Trophoblast cell (in vitro differentiated cells and primary cell): ENCODE measurements around the gene PRR22.

Source experiments
- DNase-seq, 2 donors: peaks; one replicate each; pipeline ENCODE4 v3.0.0-alpha.2; 2016
- H2AFZ ChIP-seq: 2 replicates; pipeline ENCODE4 v1.6.1; 2013; ENCODE audit warnings: low read length, moderate library complexity, mild to moderate bottlenecking; ENCODE audit not compliant: insufficient read depth, poor library complexity
- H2AK5ac ChIP-seq: 2 replicates; pipeline ENCODE4 v1.6.1; 2013; ENCODE audit warnings: mild to moderate bottlenecking, low read length
- H2BK120ac ChIP-seq: 2 replicates; pipeline ENCODE4 v1.6.1; 2013; ENCODE audit warnings: low read length, mild to moderate bottlenecking, moderate library complexity; ENCODE audit not compliant: insufficient read depth, poor library complexity
- H2BK12ac ChIP-seq: 2 replicates; pipeline ENCODE4 v1.6.1; 2013; ENCODE audit warnings: mild to moderate bottlenecking, low read length, moderate library complexity
- H2BK5ac ChIP-seq: 2 replicates; pipeline ENCODE4 v1.6.1; 2013; ENCODE audit warnings: low read length, low read depth, moderate library complexity, mild to moderate bottlenecking; ENCODE audit not compliant: poor library complexity
- H3K14ac ChIP-seq: 2 replicates; pipeline ENCODE4 v1.6.1; 2013; ENCODE audit warnings: mild to moderate bottlenecking, low read length
- H3K18ac ChIP-seq: 2 replicates; pipeline ENCODE4 v1.6.1; 2013; ENCODE audit warnings: mild to moderate bottlenecking, low read length
- H3K23ac ChIP-seq: 2 replicates; pipeline ENCODE4 v1.6.1; 2013; ENCODE audit warnings: low read length
- H3K27ac ChIP-seq: 2 replicates; pipeline ENCODE4 v1.5.1; 2013; ENCODE audit warnings: low read depth, mild to moderate bottlenecking, inconsistent platforms, low read length, moderate library complexity
- H3K27me3 ChIP-seq: 2 replicates; pipeline ENCODE4 v1.6.1; 2013; ENCODE audit warnings: inconsistent platforms, mild to moderate bottlenecking, low read length, moderate library complexity; ENCODE audit not compliant: insufficient read depth
- H3K36me3 ChIP-seq, 2 experiments: 1 replicate in 1 of 2; 2 replicates in 1 of 2; pipeline ENCODE4 v1.6.1; 2013; ENCODE audit warnings: low read length in 2 of 2, mild to moderate bottlenecking in 2 of 2, moderate library complexity in 1 of 2; ENCODE audit not compliant: insufficient read depth in 2 of 2, control insufficient read depth in 1 of 2
- H3K4ac ChIP-seq: 2 replicates; pipeline ENCODE4 v1.6.1; 2013; ENCODE audit warnings: low read depth, mild to moderate bottlenecking, low read length, moderate library complexity
- H3K4me1 ChIP-seq, 2 experiments: 1 replicate in 1 of 2; 2 replicates in 1 of 2; pipeline ENCODE4 v1.6.1; 2013; ENCODE audit warnings: low read length in 2 of 2, mild to moderate bottlenecking in 2 of 2, moderate library complexity in 1 of 2; ENCODE audit not compliant: insufficient read depth in 2 of 2, control insufficient read depth in 1 of 2
- H3K4me2 ChIP-seq: 2 replicates; pipeline ENCODE4 v1.6.1; 2013; ENCODE audit warnings: inconsistent platforms, mild to moderate bottlenecking, low read length, moderate library complexity
- H3K4me3 ChIP-seq: 2 replicates; pipeline ENCODE4 v1.5.1; 2013; ENCODE audit warnings: mild to moderate bottlenecking, low read depth, low read length, inconsistent platforms
- H3K79me1 ChIP-seq: one replicate; pipeline ENCODE4 v1.6.1; 2013; ENCODE audit warnings: low read length
- H3K79me2 ChIP-seq: 2 replicates; pipeline ENCODE4 v1.6.1; 2013; ENCODE audit warnings: low read length, mild to moderate bottlenecking; ENCODE audit not compliant: control insufficient read depth, insufficient read depth, poor library complexity
- H3K9ac ChIP-seq: 2 replicates; pipeline ENCODE4 v1.6.1; 2013; ENCODE audit warnings: mild to moderate bottlenecking, low read length
- H3K9me3 ChIP-seq: 2 replicates; pipeline ENCODE4 v1.6.1; 2013; ENCODE audit warnings: low read depth, mild to moderate bottlenecking, control low read depth, inconsistent platforms, low read length; ENCODE audit not compliant: insufficient read depth
- H4K12ac ChIP-seq: 2 replicates; pipeline ENCODE4 v1.6.1; 2013; ENCODE audit warnings: low read depth, mild to moderate bottlenecking, low read length, moderate library complexity
- H4K8ac ChIP-seq: 2 replicates; pipeline ENCODE4 v1.6.1; 2013; ENCODE audit warnings: low read depth, mild to moderate bottlenecking, low read length, moderate library complexity
- H4K91ac ChIP-seq: one replicate; pipeline ENCODE4 v1.6.1; 2013; ENCODE audit warnings: low read depth, mild to moderate bottlenecking, low read length, moderate library complexity
- WGBS: extraction: QIAGEN DNeasy Blood & Tissue Kit; methylation state at CpG from one replicate; pipeline ENCODE4 v1.1.7; 2013; ENCODE audit warnings: missing lambda C conversion rate; ENCODE audit not compliant: insufficient read length, insufficient coverage; ENCODE audit errors: extremely low coverage; 5-methylcytosine and 5-hydroxymethylcytosine counted together

The PRR22 gene

GRCh38 chr19:5792224-5792623 lies 7.7 kb upstream of the PRR22 start:
- no peak overlapping the region for H3K14ac ChIP-seq

GRCh38 chr19:5790559-5791520 lies 6.3 kb upstream of the PRR22 start, which contains the start of gene DUS3L:
TSS of gene DUS3L (minus strand) at chr19:5791163. CDS start at chr19:5791141, 22 bp downstream.
- peak within 1 kb of the TSS; percentile 44 for H3K4ac ChIP-seq
- peak within 1 kb of the TSS; percentile 81 for H4K8ac ChIP-seq
- peaks cover 3 to 6% of the 10 kb centered on the region in 2 experiments for H3K4me1 ChIP-seq
- H3K79me1 ChIP-seq: peaks cover 4% of the 10 kb centered on the region
- no peaks in the 10 kb centered on the region for H3K27me3 ChIP-seq
- peak within 1 kb of the TSS; percentile 31 for H3K18ac ChIP-seq
- no peak within 1 kb of the TSS for H2BK12ac ChIP-seq
- H3K27ac ChIP-seq: peak within 1 kb of the TSS; percentile 79
- no CpG with 5 or more reads among the region's 72 CpGs for WGBS
- H4K91ac ChIP-seq: peak within 1 kb of the TSS; percentile 81
- H3K9me3 ChIP-seq: peaks cover 5% of the 10 kb centered on the region
- peak within 1 kb of the TSS; percentile 26 for H2AK5ac ChIP-seq
- peak within 1 kb of the TSS; percentile 86 for H3K9ac ChIP-seq
- H4K12ac ChIP-seq: peak within 1 kb of the TSS; percentile 56
- H3K36me3 ChIP-seq: peaks cover 41% of the 10 kb centered on the region in 2 experiments
- H2BK5ac ChIP-seq: peak within 1 kb of the TSS; percentile 55
- no peak within 1 kb of the TSS for H3K23ac ChIP-seq
- peak within 1 kb of the TSS; percentile 79 for H2AFZ ChIP-seq
- peak within 1 kb of the TSS; percentile 72 for H3K4me2 ChIP-seq
- H3K14ac ChIP-seq: peak within 1 kb of the TSS; percentile 47
- peak within 1 kb of the TSS; percentile 47 for H2BK120ac ChIP-seq
- peak; percentile 97 to 99 for DNase-seq
- peaks cover 2% of the 10 kb centered on the region for H3K79me2 ChIP-seq
- peak within 1 kb of the TSS; percentile 83 for H3K4me3 ChIP-seq

More at GRCh38 chr19:5792224-5792623, 7.7 kb upstream of the PRR22 start:
- Histone ChIP-seq H3K4me3 (no peak overlapping the region), H2BK5ac (no peak overlapping the region), H3K27me3 (no peaks in the 10 kb centered on the region), H4K12ac (no peak overlapping the region), H3K9ac (no peak overlapping the region), H4K8ac (no peak overlapping the region), H3K4ac (no peak overlapping the region), H3K4me1 (peaks cover 3 to 6% of the 10 kb centered on the region in 2 experiments), H3K23ac (no peak overlapping the region), H3K79me1 (peaks cover 4% of the 10 kb centered on the region), H3K9me3 (peaks cover 2% of the 10 kb centered on the region), H4K91ac (no peak overlapping the region), H2BK12ac (no peak overlapping the region), H2AFZ (no peak overlapping the region), H3K18ac (no peak overlapping the region), H3K79me2 (peaks cover 2% of the 10 kb centered on the region), H3K36me3 (peaks cover 27% of the 10 kb centered on the region in 2 experiments), H2AK5ac (no peak overlapping the region), H3K27ac (no peak overlapping the region), H3K4me2 (no peak overlapping the region), H2BK120ac (no peak overlapping the region)
- no peak for DNase-seq
- no CpG with 5 or more reads among the region's 18 CpGs for WGBS

GRCh38 chr19:5789886-5790558 lies 5.5 kb upstream of the PRR22 start:
- H2BK5ac ChIP-seq: no peak overlapping the region
- H3K27ac ChIP-seq: no peak overlapping the region
- peak overlapping the region; percentile 58 for H3K4me3 ChIP-seq
- H3K14ac ChIP-seq: no peak overlapping the region
- H3K9ac ChIP-seq: peak overlapping the region; percentile 1
- H2AK5ac ChIP-seq: no peak overlapping the region
- H2BK120ac ChIP-seq: no peak overlapping the region
- H3K79me2 ChIP-seq: peaks cover 2% of the 10 kb centered on the region
- H2AFZ ChIP-seq: no peak overlapping the region
- H3K18ac ChIP-seq: no peak overlapping the region
- no peaks in the 10 kb centered on the region for H3K27me3 ChIP-seq
- no peak for DNase-seq
- WGBS: no CpG with 5 or more reads among the region's 26 CpGs
- H3K79me1 ChIP-seq: peaks cover 4% of the 10 kb centered on the region
- peaks cover 5% of the 10 kb centered on the region for H3K9me3 ChIP-seq
- no peak overlapping the region for H4K12ac ChIP-seq
- H3K4me1 ChIP-seq: peaks cover 3 to 6% of the 10 kb centered on the region in 2 experiments
- H3K4me2 ChIP-seq: peak overlapping the region; percentile 72
- no peak overlapping the region for H4K91ac ChIP-seq
- peaks cover 49% of the 10 kb centered on the region in 2 experiments for H3K36me3 ChIP-seq
- no peak overlapping the region for H3K4ac ChIP-seq
- no peak overlapping the region for H3K23ac ChIP-seq
- H4K8ac ChIP-seq: peak overlapping the region; percentile 64
- H2BK12ac ChIP-seq: no peak overlapping the region

GRCh38 chr19:5789351-5789761 lies 4.8 kb upstream of the PRR22 start:
- Histone ChIP-seq H3K23ac (no peak overlapping the region), H2AK5ac (no peak overlapping the region), H3K18ac (no peak overlapping the region), H2BK12ac (no peak overlapping the region), H2BK5ac (no peak overlapping the region), H3K14ac (no peak overlapping the region), H3K27ac (no peak overlapping the region), H2AFZ (no peak overlapping the region), H3K36me3 (peaks cover 56% of the 10 kb centered on the region in 2 experiments), H4K91ac (no peak overlapping the region), H3K4me3 (no peak overlapping the region), H3K79me1 (peaks cover 4% of the 10 kb centered on the region), H3K4me1 (peaks cover 3 to 6% of the 10 kb centered on the region in 2 experiments), H3K79me2 (peaks cover 2% of the 10 kb centered on the region), H4K8ac (no peak overlapping the region), H3K4me2 (no peak overlapping the region), H3K27me3 (no peaks in the 10 kb centered on the region), H2BK120ac (no peak overlapping the region), H3K9ac (no peak overlapping the region), H3K9me3 (peaks cover 5% of the 10 kb centered on the region), H4K12ac (no peak overlapping the region), H3K4ac (no peak overlapping the region)
- DNase-seq: no peak
- no CpG with 5 or more reads among the region's 39 CpGs for WGBS
